ENCODE measurements around the gene MTNR1A. TPM values are rescaled to one million over a fixed set of nuclear protein-coding genes. Genes with fewer than 3 reads are reported as not detected.

Gene MTNR1A
- polyA plus RNA-seq, 1 donor (not counting 4 experiments of a cell fraction or from before 2014, with no cell fraction given): 0.12 TPM

DNA sequence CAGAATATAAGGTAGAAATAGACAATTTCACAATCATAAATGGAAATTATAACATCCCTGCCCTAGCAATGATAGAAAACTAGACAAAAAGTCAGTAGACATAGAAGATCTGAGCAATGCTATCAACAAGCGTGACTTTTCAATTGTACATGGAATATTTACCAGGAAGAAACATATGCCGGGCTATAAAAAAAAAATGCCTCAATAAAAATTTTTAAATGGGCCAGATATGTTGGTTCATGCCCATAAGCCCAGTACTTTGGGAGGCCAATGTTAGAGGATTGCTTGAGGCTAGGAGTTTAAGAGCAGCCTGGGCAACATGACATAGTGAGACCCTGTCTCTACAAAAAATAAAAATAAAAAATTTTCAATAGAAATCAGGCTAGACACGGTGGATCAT is 5.3 kb upstream of the MTNR1A start:
- dilution Hi-C loops (cut with MboI; ENCODE audit: extremely low pct_ligation_motif_present, low sequenced_read_pairs): no loop called here
- Histone ChIP-seq H4K20me1 (ENCODE audit: control insufficient read depth, extremely low read depth, insufficient read depth, low read length) (no peaks in the 10 kb centered on the region), H3K4me1 (ENCODE audit: control insufficient read depth, extremely low read depth, insufficient read depth, low read length) (no peaks in the 10 kb centered on the region), H3K9me1 (ENCODE audit: control insufficient read depth, extremely low read depth, insufficient read depth, low read length) (no peaks in the 10 kb centered on the region), H2AFZ (ENCODE audit: control insufficient read depth, low read length) (no peak overlapping the region), H3K27me3 (ENCODE audit: control insufficient read depth, extremely low read depth, insufficient read depth, low read length) (peaks cover under 1% of the 10 kb centered on the region), H3K79me2 (ENCODE audit: control insufficient read depth, insufficient read depth, low read length) (no peaks in the 10 kb centered on the region), H3K9ac (ENCODE audit: control insufficient read depth, extremely low read depth, insufficient read depth, low read length) (no peak overlapping the region), H3K27ac (ENCODE audit: control insufficient read depth, insufficient read depth, low read length) (no peak overlapping the region), H3K9me3 (ENCODE audit: control insufficient read depth, low read depth, low read length) (no peaks in the 10 kb centered on the region), H3K4me3 (ENCODE audit: control insufficient read depth in 2 of 3, extremely low read depth in 1 of 3, insufficient read depth in 2 of 3, low read depth in 1 of 3, low read length in 3 of 3) (no peak overlapping the region), H3K4me2 (ENCODE audit: control insufficient read depth, extremely low read depth, insufficient read depth, low read depth, low read length) (no peak overlapping the region), H3K36me3 (ENCODE audit: control insufficient read depth in 2 of 2, extremely low read depth in 1 of 2, insufficient read depth in 2 of 2, low read length in 2 of 2) (no peaks in the 10 kb centered on the region)
- DNase-seq (ENCODE audit: low read depth, low spot score): no peak
- TF ChIP-seq, protein P1, sequence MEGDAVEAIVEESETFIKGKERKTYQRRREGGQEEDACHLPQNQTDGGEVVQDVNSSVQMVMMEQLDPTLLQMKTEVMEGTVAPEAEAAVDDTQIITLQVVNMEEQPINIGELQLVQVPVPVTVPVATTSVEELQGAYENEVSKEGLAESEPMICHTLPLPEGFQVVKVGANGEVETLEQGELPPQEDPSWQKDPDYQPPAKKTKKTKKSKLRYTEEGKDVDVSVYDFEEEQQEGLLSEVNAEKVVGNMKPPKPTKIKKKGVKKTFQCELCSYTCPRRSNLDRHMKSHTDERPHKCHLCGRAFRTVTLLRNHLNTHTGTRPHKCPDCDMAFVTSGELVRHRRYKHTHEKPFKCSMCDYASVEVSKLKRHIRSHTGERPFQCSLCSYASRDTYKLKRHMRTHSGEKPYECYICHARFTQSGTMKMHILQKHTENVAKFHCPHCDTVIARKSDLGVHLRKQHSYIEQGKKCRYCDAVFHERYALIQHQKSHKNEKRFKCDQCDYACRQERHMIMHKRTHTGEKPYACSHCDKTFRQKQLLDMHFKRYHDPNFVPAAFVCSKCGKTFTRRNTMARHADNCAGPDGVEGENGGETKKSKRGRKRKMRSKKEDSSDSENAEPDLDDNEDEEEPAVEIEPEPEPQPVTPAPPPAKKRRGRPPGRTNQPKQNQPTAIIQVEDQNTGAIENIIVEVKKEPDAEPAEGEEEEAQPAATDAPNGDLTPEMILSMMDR (optimal IDR thresholded peaks at IDR 0.05 in 1 of 3, IDR thresholded peaks at IDR 0.05 in 1 of 3, conservative IDR thresholded peaks at IDR 0.05 in 1 of 3; ENCODE audit: extremely low read depth in 1 of 3, insufficient read depth in 2 of 3, low read length in 3 of 3): no peak
- no peak for TF ChIP-seq EZH2 (IDR thresholded peaks at IDR 0.05; ENCODE audit: low read length)
- no peak for FAIRE-seq

DNA sequence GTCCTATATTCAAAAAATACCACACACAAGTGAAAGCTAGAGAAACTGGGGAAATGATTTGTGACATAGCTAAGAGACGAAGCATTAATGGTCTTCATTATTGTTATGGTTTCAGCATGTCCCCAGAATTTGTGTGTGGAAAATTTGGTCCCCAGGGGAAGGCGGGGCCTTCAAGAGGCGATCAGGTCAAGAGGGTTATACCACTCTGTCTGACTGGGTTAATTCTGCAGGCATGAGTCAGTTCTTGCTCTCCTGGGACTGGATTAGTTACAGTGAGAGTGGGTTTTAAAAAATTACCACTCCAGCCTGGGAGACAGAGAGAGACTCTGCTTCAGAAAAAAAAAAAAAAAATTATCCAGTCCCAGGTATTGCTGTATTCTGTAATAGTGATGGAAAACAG is 2.1 kb upstream of the MTNR1A start:
- Histone ChIP-seq H3K9me3 (ENCODE audit: control insufficient read depth, low read depth, low read length) (no peaks in the 10 kb centered on the region), H3K9me1 (ENCODE audit: control insufficient read depth, extremely low read depth, insufficient read depth, low read length) (no peaks in the 10 kb centered on the region), H3K79me2 (ENCODE audit: control insufficient read depth, insufficient read depth, low read length) (no peaks in the 10 kb centered on the region), H3K4me2 (ENCODE audit: control insufficient read depth, extremely low read depth, insufficient read depth, low read depth, low read length) (no peak overlapping the region), H3K4me1 (ENCODE audit: control insufficient read depth, extremely low read depth, insufficient read depth, low read length) (peaks cover 6% of the 10 kb centered on the region), H3K9ac (ENCODE audit: control insufficient read depth, extremely low read depth, insufficient read depth, low read length) (no peak overlapping the region), H2AFZ (ENCODE audit: control insufficient read depth, low read length) (no peak overlapping the region), H3K4me3 (ENCODE audit: control insufficient read depth in 2 of 3, extremely low read depth in 1 of 3, insufficient read depth in 2 of 3, low read depth in 1 of 3, low read length in 3 of 3) (no peak overlapping the region), H4K20me1 (ENCODE audit: control insufficient read depth, extremely low read depth, insufficient read depth, low read length) (no peaks in the 10 kb centered on the region), H3K36me3 (ENCODE audit: control insufficient read depth in 2 of 2, extremely low read depth in 1 of 2, insufficient read depth in 2 of 2, low read length in 2 of 2) (no peaks in the 10 kb centered on the region), H3K27me3 (ENCODE audit: control insufficient read depth, extremely low read depth, insufficient read depth, low read length) (peaks cover 10% of the 10 kb centered on the region), H3K27ac (ENCODE audit: control insufficient read depth, insufficient read depth, low read length) (no peak overlapping the region)
- DNase-seq (ENCODE audit: low read depth, low spot score): no peak
- FAIRE-seq: no peak
- dilution Hi-C loops (cut with MboI; ENCODE audit: extremely low pct_ligation_motif_present, low sequenced_read_pairs): loop anchor here (10.0 kb wide), 1 partner anchor 263 kb away; no protein-coding TSS in a partner anchor
- TF ChIP-seq, protein P1 (optimal IDR thresholded peaks at IDR 0.05 in 1 of 3, IDR thresholded peaks at IDR 0.05 in 1 of 3, conservative IDR thresholded peaks at IDR 0.05 in 1 of 3; ENCODE audit: extremely low read depth in 1 of 3, insufficient read depth in 2 of 3, low read length in 3 of 3): no peak
- TF ChIP-seq EZH2 (IDR thresholded peaks at IDR 0.05; ENCODE audit: low read length): no peak

Measured in keratinocyte (primary cell).